Spleen (tissue), 11 donors: Measurements from ENCODE around the gene COX7B2. TPM values are rescaled to one million over a fixed set of nuclear protein-coding genes. Genes with fewer than 3 reads are reported as not detected.

Experiments used
- DNase-seq: peaks from one replicate; pipeline ENCODE4 v3.0.0-alpha.2; 2020
- H3K27ac ChIP-seq, 8 donors: fragments of 200-600 bp; sonication (generic) in 7 of 8; 1 replicate in 4 of 8; 2 replicates in 4 of 8; pipeline versions ENCODE4 v1.5.0 to v1.8.0; 2016 to 2021; ENCODE audit warnings: inconsistent platforms in 4 of 8, mild to moderate bottlenecking in 4 of 8, moderate library complexity in 1 of 8
- H3K27me3 ChIP-seq, 7 donors: fragments of 200-600 bp; sonication (generic) in 6 of 7; replicated peaks in 1 of 7; 1 replicate in 4 of 7; 2 replicates in 3 of 7; pipeline versions ENCODE4 v1.5.0 to v1.8.0; 2016 to 2021; ENCODE audit warnings: inconsistent platforms in 3 of 7, mild to moderate bottlenecking in 1 of 7
- H3K36me3 ChIP-seq, 6 donors: fragments of 200-600 bp; sonication (generic) in 5 of 6; 1 replicate in 4 of 6; 2 replicates in 2 of 6; pipeline versions ENCODE4 v1.5.0 to v1.8.0; 2016 to 2021; ENCODE audit warnings: inconsistent platforms in 2 of 6
- H3K4me1 ChIP-seq, 6 donors: fragments of 200-600 bp; sonication (generic) in 5 of 6; 1 replicate in 3 of 6; 2 replicates in 3 of 6; pipeline versions ENCODE4 v1.5.0 to v1.8.0; 2016 to 2021; ENCODE audit warnings: inconsistent platforms in 3 of 6
- H3K4me3 ChIP-seq, 8 donors: fragments of 200-600 bp; sonication (generic) in 7 of 8; 1 replicate in 4 of 8; 2 replicates in 4 of 8; pipeline versions ENCODE4 v1.5.0 to v1.8.0; 2016 to 2021; ENCODE audit warnings: inconsistent platforms in 4 of 8, mild to moderate bottlenecking in 4 of 8, moderate library complexity in 2 of 8
- H3K9me3 ChIP-seq, 8 donors: fragments of 200-600 bp; sonication (generic) in 7 of 8; 1 replicate in 4 of 8; 2 replicates in 4 of 8; pipeline versions ENCODE4 v1.5.0 to v1.8.0; 2016 to 2021; ENCODE audit warnings: inconsistent platforms in 4 of 8
- CTCF ChIP-seq, 11 experiments: fragments of 200-600 bp in 7 of 11; fragments of 450-650 bp in 4 of 11; sonication (generic) in 4 of 11; IDR thresholded peaks in 8 of 11; conservative IDR thresholded peaks in 3 of 11; 1 replicate in 7 of 11; 2 replicates in 4 of 11; pipeline versions ENCODE4 v1.4.0 to v1.8.0; 2016 to 2021; ENCODE audit warnings: antibody characterized with exemption in 11 of 11, inconsistent platforms in 4 of 11, mild to moderate bottlenecking in 1 of 11
- POLR2A ChIP-seq, 3 donors: fragments of 450-650 bp; IDR thresholded peaks; one replicate each; pipeline ENCODE4 v1.5.1; 2017; ENCODE audit warnings: antibody characterized with exemption in 3 of 3, mild to moderate bottlenecking in 1 of 3
- POLR2AphosphoS5 ChIP-seq, 3 donors: sonication (generic); formaldehyde crosslinking; IDR thresholded peaks; one replicate each; pipeline ENCODE4 v1.5.1; 2017; ENCODE audit warnings: antibody characterized with exemption in 3 of 3
- WGBS, 5 donors: extraction: QIAGEN DNeasy Blood & Tissue Kit in 3 of 5; methylation state at CpG; one replicate each; pipeline versions ENCODE4 v1.1.5 to v1.1.7; 2013 to 2018; 5-methylcytosine and 5-hydroxymethylcytosine counted together
- intact Hi-C: fragments of 100-400 bp; cut with DNase I; formaldehyde crosslinking; loops from one replicate; pipeline ENCODE4 v1.15.0; 2023; ENCODE audit warnings: low total_unique reads
- polyA plus RNA-seq, 3 donors: library from polyadenylated mRNA; stranded (reverse); fragments of 200-250 nt; gene quantifications; one replicate each; pipeline ENCODE4 v1.2.1, GENCODE V29; 2013
- total RNA-seq, 7 donors: library from RNA; depleted of rRNA in 3 of 7; stranded (reverse); fragments of >200 nt in 3 of 7; fragmentation: NEBNext Ultra II Directional in 4 of 7; extraction: Animal tissue kit (Norgen Biotek cat#: 25700) in 4 of 7; gene quantifications; one replicate each; pipeline versions ENCODE4 v1.1.0 to v1.2.1, GENCODE V29; 2016 to 2021
- donor health status: healthy with polysubstance abuse.
- donor health status: DM: no; HTN: no; CAD: no; lungs with moderate emphysema.
- donor health status: DM: no; HTN: no; CAD: no.
- donor health status: Bipolar disorder and iron deficiency.
- donor health status: healthy.
- donor health status: DM: no; HTN: no; CAD: no.
- donor health status: DM: yes; HTN: yes; CAD: no.

COX7B2 gene
- total and polyA plus RNA-seq, 10 donors: not detected

GRCh38 chr4:46927201-46927600, 18.2 kb upstream of the COX7B2 start:
- no peak for DNase-seq
- H3K4me1 ChIP-seq: no peaks in the 10 kb centered on the region
- H3K9me3 ChIP-seq: no peaks in the 10 kb centered on the region
- H3K27ac ChIP-seq: no peak overlapping the region
- intact Hi-C loops: no loop called here
- no peak overlapping the region for H3K4me3 ChIP-seq
- no peak for TF ChIP-seq CTCF (IDR thresholded peaks at IDR 0.05 in 8 of 11, conservative IDR thresholded peaks at IDR 0.05 in 3 of 11)
- TF ChIP-seq POLR2AphosphoS5 (IDR thresholded peaks at IDR 0.05): no peak
- TF ChIP-seq POLR2A (IDR thresholded peaks at IDR 0.05): no peak
- H3K27me3 ChIP-seq: peaks cover 0 to 20% (median 0%) of the 10 kb centered on the region in 7 donors
- H3K36me3 ChIP-seq: no peaks in the 10 kb centered on the region

DNA sequence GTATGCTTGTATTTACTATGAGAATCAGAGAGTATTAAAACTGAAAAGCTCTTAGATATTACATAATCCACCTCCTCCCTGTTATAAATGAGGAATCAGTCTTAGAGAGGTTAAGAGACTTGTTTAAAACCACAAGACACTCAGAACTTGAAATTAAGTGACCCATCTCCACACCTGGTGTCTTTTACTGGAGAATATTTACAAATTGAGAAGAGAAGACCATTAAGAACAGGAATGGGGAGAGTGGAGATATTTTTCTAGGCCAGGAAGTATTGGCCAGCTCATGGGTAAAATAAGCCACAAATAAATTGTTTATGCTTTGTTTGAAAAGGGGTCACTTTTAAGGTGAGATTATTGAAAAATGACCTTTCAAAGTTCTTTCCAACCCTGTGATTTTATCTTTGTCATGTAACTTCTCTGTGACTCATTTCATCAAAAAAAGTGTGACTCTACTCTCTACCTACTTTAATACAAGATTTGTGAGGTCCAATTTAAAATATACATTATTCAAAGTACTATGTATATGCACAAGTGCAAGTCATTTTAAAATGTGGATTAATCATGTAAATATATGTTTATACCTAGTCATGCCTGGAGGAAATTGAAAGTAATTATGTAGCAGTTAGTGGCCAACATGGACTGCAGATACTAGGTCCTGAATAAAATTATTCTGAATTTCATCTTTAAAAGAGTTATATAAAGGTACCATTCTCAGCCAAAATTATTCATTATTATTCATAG, 15.9 kb upstream of the COX7B2 start:
- H3K4me1 ChIP-seq: no peaks in the 10 kb centered on the region
- intact Hi-C loops: no loop called here
- H3K27me3 ChIP-seq: peaks cover 0 to 20% (median 0%) of the 10 kb centered on the region in 7 donors
- H3K36me3 ChIP-seq: no peaks in the 10 kb centered on the region
- TF ChIP-seq POLR2AphosphoS5 (IDR thresholded peaks at IDR 0.05) (no peak), CTCF (IDR thresholded peaks at IDR 0.05 in 8 of 11, conservative IDR thresholded peaks at IDR 0.05 in 3 of 11) (no peak), POLR2A (IDR thresholded peaks at IDR 0.05) (no peak)
- H3K27ac ChIP-seq: no peak overlapping the region
- no peak overlapping the region for H3K4me3 ChIP-seq
- no peak for DNase-seq
- no peaks in the 10 kb centered on the region for H3K9me3 ChIP-seq

DNA sequence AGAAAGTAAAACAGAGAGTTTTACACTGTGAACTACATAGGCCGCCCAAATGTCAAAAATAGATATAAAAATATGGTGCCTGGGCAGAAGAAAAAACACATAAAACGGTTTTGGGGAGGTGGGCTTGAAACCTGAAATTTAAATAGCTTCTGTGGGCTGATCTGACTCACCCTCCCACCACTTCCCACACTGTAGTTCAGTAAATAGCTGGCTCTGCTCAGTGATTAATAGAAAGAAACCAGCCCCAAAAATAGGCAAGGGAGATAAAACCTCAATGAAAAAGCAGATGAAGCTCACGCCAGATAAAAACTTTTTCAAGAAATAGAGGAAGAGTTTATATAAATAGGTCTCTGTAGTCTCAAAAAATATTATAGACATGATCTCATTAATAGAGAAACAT, 13.2 kb upstream of the COX7B2 start:
- no peak overlapping the region for H3K4me3 ChIP-seq
- 50 to 65% (median 60%) methylated on average over 3 of the region's 3 CpGs for WGBS, 5 donors
- TF ChIP-seq POLR2AphosphoS5 (IDR thresholded peaks at IDR 0.05): no peak
- TF ChIP-seq CTCF (IDR thresholded peaks at IDR 0.05 in 8 of 11, conservative IDR thresholded peaks at IDR 0.05 in 3 of 11): no peak
- no peak for TF ChIP-seq POLR2A (IDR thresholded peaks at IDR 0.05)
- peaks cover 0 to 6% (median 0%) of the 10 kb centered on the region in 7 donors for H3K27me3 ChIP-seq
- DNase-seq: no peak
- H3K9me3 ChIP-seq: no peaks in the 10 kb centered on the region
- H3K4me1 ChIP-seq: no peaks in the 10 kb centered on the region
- H3K36me3 ChIP-seq: no peaks in the 10 kb centered on the region
- no peak overlapping the region for H3K27ac ChIP-seq
- intact Hi-C loops: no loop called here

DNA sequence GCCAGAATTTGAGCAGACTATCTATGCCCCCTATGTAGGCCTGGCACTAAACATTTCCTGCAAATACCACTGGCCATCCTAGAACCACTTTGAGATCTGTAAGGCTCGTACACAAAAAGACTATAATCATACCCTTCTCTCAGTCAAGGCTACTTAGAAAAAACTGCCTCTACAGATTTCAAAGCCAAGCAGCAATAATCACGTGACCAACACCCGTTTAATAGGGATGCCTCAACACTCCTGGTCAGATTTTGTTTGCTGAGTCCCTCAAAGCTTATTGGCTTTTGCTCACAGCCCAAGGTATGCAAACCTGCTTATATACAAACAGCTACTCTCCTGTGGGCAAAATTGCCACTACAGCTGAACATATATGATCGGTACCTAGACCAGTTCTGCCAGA, 897 bp downstream of the COX7B2 start:
- no peaks in the 10 kb centered on the region for H3K36me3 ChIP-seq
- H3K4me1 ChIP-seq: no peaks in the 10 kb centered on the region
- no peak for TF ChIP-seq POLR2A (IDR thresholded peaks at IDR 0.05)
- no peak for TF ChIP-seq POLR2AphosphoS5 (IDR thresholded peaks at IDR 0.05)
- TF ChIP-seq CTCF (IDR thresholded peaks at IDR 0.05 in 8 of 11, conservative IDR thresholded peaks at IDR 0.05 in 3 of 11): no peak
- H3K27me3 ChIP-seq: no peaks in the 10 kb centered on the region
- intact Hi-C loops: no loop called here
- no peak overlapping the region for H3K27ac ChIP-seq
- H3K9me3 ChIP-seq: no peaks in the 10 kb centered on the region
- no peak overlapping the region for H3K4me3 ChIP-seq
- WGBS, 5 donors: 65 to 86% (median 82%) methylated on average over 4 of the region's 4 CpGs
- DNase-seq: no peak
